NK-92 treated with Interleukin-12 subunit alpha and Interleukin-12 subunit beta, amount 100 ng/mL, for 24 hours (cell line): ENCODE measurements around the gene LRIT1.

Experiments
- DNase-seq: peaks from one replicate; lab custom pipeline; 2025; lab: John Stamatoyannopoulos, UW

LRIT1 gene

DNA sequence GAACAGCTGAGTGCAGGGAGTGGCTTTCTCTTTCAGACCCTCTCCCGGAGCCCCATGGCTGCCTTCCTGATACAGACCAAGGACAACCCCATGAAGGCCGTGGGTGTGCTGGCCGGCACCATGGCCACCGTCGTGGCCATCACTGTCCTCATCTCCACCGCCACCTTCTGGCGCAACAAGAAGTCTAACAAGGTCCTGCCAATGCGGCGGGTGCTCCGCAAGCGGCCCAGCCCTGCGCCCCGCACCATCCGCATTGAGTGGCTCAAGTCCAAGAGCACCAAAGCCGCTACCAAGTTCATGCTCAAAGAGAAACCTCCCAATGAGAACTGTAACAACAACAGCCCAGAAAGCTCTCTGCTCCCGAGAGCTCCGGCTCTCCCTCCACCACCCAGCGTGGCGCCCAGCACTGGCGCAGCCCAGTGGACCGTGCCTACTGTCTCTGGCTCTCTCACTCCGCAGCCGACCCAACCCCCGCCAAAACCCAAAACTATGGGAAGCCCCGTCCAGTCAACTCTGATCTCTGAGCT, 27.2 kb downstream of the LRIT1 start:
- no peak for DNase-seq

DNA sequence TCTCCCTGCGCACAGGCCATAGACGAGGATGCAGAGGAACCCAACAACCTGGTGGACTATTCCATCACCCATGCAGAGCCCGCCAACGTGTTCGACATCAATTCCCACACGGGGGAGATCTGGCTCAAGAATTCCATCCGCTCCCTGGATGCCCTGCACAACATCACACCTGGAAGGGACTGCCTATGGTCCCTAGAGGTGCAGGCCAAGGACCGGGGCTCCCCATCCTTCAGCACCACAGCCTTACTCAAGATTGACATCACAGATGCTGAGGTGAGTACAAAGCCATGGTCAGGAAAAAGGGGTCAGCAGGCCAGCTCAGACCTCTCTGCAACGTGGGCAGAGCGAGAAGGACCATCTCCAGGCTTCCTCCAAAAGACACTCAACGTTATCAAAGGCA, 28.3 kb downstream of the LRIT1 start:
- no peak for DNase-seq

DNA sequence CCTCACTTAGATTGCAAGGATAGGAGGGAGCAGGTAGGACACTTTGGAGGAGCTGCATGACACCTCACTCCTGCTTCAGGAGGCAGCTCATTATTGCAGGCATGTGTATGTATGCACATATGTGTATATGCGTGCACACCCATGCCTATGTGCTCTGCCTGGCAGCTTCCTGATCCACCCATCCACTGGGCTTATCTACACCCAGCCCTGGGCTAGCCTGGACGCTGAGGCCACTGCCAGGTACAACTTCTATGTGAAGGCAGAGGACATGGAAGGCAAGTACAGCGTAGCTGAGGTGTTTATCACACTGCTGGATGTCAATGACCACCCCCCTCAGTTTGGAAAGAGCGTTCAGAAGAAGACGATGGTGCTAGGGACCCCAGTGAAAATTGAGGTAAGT, 29.3 kb downstream of the LRIT1 start:
- DNase-seq, result no peak

DNA sequence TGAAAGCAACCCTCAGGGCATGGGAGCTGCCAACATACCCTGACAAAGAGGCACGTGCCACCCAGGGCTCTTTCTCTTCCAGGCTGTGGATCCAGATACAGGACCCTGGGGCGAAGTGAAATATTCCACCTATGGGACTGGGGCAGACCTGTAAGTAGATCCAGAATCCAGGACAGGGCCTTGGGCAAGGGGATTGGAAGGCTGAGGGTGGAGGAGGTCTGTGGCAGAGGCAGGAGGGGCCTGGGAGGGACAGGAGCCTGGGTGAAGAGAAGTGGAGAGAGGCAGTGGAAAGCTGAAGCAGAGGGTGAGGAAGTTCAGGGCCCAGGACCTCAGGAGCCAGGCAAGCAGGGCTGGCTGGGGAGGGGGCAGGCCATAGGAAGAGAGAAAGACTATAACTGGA, 29.8 kb downstream of the LRIT1 start:
- DNase-seq, result no peak

DNA sequence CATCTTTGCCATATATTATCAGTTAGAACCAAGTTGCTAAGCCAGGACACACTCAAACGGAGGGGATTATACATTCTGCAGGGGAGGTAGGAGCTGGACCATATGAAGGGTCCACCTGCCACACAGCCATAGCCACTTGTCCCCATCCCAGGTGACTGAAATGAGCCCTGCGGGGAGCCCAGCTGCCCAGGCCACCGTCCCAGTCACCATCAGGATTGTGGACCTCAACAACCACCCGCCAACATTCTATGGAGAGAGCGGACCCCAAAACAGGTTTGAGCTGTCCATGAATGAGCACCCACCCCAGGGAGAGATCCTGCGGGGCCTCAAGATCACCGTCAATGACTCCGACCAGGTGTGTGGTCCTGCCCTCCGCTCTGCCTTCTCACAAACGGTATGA, 33.3 kb downstream of the LRIT1 start:
- no peak for DNase-seq

DNA sequence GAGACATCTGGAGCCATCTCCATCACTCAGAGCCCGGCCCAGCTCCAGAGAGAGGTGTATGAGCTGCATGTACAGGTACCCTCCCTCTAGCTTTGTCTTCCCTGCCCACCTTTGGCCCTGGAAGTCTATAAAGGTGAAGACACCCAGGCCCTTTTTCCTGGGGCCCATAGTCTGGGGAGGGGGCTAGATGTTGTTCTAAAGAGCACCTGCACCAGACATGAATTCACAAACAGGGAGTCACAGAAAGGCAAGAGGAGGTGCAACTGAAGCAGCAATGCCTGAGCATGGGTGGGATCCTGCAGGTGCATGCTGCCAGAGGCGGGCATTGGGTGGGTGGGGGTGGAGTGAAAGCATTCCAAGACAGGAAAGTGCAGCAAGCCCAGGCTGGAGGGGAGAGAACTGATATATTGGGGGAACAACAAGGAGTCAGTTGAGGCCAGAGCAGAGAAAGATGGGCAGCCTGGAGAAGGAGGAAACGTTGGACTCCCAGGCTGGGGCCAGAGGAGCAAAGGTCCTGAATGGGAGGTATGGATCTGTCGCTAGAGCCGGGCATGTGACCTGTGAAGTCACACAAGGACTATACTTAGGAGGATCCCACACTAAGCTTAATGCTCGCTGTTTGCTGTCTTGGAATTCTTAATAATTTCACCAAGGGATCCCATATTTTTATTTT, 35.4 kb downstream of the LRIT1 start:
- no peak for DNase-seq

DNA sequence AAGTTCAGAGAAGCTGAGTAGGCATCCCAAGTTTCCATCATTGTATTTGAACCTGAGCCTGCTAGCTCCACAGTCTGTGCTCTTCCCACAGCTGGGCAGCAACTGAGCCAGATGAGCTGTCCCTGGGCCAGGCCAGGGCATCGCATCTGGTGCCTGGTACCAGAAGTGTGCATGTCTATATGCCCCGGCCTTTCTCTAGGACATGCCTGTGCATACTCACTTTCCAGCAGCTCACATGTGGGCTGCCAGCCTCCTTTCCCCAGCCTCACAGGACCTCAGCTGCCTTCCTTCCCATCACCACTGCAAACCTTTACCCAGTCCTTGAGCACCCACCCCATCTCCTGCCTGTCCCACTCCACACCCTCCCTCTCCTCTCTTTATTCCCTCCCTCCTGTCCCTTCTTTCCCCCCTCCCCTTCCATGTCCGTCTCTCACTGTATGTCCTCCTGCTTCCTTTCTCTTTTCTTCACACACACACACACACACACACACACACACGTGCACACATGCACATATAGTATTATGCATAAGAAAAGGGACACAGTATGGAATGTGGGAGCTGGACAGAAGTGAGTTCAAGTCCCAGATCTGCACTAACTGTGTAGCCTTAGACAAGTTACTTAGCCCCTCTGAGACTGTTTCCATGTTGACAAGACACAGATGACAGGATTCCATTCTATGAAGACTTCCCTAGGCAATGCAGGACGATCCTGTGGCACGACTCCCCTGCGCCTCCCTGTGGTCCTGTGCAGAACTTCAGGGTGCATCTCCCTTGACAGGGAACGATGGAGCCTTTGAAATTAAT, 36.1 kb downstream of the LRIT1 start:
- peak; percentile 34 for DNase-seq

DNA sequence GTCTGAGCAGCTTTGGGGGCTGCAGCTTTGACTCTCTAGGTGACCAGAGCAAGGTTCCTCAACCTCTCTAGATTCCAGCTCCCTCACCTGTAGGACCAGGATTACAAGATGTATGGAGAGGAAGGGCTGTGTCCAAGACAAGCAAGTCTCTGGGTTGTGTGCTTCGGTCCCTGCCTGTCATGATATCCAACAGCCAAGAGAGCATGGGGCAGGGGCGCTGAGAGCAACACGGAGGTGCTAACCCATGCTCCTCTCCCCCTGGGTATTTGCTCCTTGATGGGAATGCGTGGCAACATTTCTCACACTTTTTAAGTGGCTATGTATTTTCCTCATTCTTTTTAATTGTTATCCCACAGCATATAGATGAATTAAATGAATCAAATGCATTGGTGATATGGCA, 36.7 kb downstream of the LRIT1 start:
- DNase-seq, result no peak

DNA sequence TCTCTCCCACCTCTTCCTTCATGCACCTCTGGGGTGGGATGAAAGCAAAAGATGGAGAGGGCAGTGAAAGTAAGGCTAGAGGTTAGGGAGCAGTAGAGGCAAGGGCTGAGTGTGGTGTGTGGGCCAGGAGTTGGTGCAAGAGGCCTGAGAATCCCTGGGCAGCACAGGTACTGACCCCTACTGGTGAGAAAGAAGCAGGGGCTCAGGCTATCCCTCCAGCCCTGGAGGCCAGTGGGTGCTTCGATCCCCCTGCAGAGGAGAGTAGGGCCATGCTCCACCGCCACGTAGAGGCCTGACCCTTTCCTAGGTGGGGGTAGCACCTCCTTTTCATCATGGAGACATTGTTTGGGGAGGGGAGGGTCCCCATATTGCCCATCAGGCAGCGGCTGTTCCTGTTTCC, 37.2 kb downstream of the LRIT1 start:
- DNase-seq, result no peak

DNA sequence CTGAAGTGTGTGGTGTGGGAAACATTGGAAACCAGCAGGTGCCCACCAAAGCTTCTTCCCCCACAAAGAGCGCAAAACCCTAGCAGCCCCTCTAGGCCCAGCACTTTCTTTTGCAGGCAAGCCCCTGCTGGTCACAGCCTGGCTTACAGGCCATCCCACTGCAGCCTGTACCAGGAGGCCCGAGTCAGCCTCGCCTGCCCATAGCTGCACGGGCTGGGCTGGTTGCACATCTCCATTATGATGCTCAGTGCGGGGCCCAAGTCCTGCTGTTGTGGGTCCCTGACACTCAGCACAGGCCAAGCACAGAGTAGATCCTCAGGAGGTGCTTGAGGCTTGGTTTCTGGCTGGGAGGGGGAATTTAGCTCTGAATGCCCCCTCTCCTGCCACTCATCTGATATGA, 39.0 kb downstream of the LRIT1 start:
- DNase-seq, result no peak

DNA sequence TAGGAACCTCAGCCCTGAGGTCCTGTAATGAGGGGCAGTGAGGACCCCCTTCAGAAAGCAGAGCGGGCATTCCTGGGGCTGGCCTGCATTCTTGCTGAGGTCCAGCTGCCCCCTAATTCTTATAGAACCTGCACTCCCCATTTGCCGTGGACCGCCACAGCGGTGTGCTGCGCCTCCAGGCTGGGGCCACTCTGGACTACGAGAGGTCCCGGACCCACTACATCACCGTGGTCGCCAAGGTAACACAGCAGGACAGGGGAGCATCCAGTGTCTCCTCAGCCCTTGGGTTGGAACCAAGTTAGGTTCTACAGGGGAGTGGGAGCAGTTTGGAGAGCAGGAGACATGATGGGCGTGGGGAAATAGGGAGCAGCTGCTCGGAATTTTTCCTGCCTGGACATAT, 39.7 kb downstream of the LRIT1 start:
- no peak for DNase-seq

DNA sequence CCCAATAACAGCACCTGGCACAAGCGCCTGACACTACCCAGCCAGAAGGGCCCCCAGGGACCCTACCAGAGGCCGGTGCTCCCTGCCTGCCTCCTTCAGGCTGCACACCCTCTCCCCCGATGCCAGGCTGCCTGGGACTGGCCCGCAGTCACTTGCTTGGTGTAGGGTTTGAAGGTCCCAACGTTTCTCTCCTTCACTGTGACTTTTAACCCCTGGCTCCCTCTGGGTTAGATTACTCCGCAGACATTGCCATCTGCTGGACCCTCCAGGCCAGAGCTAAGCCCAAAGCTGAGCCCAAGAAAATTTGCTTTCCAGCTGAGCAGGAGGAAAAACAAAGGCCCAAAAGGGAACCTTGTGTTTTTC, 40.1 kb downstream of the LRIT1 start:
- no peak for DNase-seq

DNA sequence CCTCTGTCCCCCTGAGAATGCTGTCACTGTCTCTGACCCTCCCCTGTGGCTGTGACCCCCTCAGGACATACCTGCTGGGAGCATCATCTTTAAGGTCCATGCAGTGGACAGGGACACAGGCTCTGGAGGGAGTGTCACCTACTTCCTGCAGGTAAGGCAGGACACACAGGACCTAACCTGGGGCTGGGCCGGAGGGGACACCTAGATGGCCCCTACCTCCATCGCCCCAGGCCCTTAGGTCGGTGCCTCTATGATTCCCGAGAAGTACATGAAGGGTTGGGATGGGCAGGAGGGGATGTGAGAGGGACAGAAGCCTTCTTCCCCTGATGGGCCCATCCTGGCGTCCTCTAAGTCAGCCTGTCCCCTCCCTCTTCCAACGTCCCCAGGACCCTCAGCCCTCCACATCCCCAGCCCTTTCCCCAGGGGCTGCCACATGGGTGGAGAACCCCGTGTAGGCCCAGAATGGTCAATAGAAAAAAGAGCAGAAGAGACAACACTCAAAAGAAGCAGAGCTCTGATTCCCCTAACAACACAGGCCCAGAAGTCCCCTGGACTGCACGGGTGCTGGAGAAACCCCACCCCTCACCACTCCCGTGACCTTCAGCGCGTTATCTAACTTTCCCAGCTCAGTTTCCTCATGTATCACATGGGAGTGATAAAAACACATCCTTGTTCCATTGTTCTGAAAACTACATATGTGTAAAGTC, 40.7 kb downstream of the LRIT1 start:
- no peak for DNase-seq

DNA sequence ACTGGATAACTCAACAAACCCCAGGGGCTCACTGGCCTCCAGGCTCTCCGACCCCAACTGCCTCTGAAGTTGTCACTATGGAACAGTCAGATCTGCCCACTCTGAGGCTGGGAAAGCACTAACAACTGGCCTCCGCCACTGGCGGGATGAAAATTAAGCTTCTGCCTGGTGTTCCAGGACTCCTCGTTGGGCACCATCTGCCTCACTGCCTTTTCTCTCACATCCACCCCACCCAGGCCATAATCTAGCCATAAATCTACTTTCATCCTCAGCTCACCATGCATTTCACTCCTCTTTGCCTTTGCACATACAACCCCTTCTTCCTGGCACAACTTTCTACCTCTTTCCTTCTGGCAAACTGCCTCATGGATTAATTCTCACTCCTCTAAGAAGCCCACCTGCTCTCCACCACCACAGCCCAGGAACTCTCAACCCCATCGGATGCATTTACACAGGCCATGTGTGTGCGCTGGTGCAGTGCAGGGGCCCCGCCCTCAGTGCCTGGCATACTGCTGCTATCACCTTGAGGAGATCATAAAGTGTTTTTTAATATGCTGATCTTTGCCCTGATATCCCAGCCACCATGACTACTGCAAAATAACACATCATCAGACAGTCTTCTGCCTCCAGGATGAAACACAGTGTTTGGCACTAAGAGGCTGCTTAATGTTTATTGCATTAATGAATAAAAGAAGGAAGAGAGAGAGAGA, 43.0 kb downstream of the LRIT1 start:
- no peak for DNase-seq

DNA sequence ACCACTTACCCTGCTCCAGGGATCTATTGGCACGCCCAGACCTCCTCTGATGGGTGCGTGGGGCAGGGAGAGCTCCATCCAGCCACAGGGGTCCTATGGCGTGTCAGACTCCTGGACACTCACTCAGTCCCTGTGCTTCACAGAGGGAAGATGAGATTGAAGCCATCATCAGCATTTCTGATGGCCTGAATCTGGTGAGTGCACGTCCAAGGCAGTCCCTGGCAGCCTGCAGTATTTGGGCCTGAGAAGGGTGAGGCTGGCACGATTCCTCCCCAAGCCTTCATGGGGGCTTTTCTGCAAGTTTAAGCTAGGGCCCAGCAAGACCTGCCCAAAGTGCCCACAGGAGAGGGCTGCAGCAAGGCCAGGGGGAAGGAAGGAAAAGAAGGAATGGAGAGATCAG, 43.7 kb downstream of the LRIT1 start:
- no peak for DNase-seq

DNA sequence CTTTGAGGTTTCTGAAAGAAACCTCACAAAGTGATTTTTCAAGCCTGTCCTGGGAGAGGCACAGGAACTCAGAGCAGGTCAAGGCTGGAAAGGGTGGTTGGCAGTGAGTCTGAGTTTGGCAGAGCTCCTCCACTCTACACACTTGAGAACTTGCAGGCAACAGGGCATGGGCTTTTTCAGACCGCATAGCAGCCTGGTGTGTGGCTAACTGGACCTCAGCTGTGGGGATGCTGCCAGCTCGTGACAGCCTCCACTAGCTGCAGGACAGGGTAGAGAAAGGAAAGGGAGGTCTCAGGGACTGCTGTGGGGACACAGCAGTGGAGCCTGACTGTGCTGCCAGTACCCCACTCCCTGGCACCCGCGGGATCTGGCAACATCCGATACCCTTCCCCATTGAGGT, 44.4 kb downstream of the LRIT1 start:
- no peak for DNase-seq

DNA sequence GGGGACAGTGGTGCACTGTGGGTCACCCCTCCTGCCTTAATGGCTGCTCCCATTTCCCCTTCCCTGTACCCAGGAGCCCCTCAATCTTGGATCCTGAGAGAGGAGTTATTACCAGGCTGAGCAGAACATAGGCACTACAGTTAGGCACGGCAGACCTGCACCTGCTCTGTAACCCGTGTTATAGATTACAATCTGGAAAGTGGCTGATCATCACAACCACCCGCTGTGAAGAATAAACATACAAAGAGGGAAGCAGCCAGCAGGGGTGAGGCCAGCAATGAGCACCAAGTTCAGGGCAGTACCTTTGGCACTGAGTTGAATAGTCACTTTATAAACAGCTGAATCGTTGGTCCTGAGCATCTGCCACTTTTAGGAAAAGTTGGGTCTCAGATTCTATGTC, 45.3 kb downstream of the LRIT1 start:
- no peak for DNase-seq

DNA sequence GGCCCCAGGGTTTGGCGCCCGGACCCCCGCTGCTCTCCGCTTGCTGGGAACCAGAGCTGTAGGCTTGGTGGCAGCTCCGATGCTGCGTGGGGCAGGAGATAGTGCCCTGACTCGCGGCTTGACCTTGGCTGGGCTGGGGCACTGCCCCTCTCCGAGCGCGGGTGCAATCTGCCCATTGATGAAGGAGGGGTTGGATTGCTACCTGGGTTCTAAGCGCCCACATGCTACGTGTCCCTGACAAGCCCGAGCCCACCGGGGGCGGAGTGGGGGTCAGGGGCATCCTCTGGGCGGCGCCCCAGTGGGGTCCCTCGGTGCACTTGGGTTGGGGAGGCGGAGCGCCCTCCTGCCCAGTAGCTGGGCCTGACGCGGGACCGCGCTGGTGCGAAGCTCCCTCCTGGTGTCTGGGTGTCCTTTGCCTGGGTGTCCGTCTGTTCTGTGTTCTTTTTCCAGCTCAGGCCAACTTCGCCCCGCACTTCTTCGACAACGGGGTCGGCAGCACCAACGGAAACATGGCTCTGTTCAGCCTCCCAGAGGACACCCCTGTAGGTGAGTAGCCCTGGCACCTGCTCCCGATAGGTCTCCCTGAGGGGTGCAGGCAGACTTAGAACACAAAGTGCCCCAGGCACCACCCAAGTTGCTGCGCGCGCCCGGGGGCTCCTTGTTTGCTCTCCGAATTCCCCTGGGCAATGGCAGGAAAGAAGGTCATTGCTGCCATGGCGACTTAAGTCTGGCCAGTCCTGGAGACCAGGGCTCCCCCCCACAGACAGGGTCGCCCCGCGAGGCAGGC, 46.1 kb downstream of the LRIT1 start:
- no peak for DNase-seq

DNA sequence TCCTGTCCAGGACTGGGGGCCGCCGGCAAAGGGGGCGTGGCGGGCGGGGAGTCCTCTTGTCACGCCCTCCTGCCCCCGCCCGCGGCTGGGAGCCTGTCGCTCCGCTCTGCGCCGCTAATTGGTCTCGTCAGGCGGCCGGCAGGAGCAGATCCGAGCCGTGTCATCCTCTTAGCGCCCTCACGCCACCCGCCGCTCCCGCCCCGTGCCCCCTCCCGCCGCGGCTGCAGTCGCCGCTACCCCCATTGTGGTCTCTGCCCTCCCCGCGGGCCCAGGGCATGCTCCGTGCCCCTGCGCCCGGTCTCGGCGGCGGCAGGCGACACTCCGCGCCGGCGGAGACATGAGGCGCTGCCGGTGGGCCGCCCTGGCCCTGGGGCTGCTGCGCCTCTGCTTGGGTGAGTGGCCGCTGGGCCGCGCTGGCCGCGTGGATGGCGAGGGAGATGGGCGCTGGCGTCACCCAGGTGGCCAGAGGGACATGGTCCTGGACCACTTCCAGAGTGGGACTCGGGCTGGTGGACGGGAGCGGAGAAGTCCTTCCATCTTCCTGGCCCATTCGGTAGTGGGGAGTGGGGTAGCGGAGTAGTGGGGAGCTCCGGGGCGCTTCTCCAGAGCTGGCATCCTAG, 46.8 kb downstream of the LRIT1 start, which contains the start of gene CDHR1:
TSS of gene CDHR1 (plus strand) at position 114 of the 620 bp plus-strand sequence. CDS start at position 338, 224 bp downstream.
- no peak for DNase-seq

DNA sequence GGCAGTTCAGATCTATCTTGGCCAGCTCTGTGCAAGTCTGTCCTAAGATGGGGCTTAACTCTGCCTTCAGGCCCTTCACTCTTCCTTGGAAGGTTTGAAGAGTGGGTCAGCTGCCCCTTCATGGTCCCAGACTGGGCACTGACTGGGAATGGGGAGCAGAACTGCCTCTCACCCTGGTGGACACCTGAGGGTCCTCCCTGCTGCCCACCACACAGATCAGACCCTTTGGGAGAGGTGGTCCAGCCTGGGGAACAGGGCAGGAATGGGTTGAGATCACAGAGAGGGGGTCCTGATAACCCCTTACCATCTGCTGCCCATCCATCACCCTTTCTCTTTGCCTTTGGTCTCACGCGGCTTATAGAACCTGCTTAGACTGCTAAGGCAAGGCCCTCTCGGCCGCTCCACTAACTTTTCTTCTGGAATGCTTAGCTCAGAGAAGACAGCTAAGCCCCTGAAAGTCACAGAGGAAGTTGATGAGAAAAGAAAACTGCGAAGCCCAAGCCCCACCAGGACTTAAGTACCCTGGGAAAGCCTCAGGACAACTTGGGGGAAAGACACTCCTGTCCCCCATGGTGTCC, 47.4 kb downstream of the LRIT1 start:
- no peak for DNase-seq

DNA sequence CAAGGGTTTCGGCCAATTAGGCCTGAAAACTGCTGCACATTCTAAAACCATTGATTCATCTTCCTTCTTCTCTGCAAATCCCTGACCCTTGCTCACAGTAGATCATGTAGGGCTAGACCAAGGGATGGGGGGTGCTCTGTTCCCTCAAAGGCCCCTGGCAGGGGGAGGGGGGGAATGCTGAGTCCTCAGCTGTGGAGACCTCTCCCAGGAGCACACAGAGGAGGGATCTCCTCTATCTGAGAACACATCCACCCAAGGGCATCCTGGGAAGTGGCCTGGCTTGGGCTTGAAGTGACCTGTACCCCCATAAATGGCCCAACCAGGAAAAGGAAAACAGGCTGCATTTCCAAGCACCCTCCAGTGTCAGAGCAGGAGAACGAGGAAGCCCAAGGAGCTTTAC, 48.0 kb downstream of the LRIT1 start:
- DNase-seq, result no peak
